Upper lobe of left lung (tissue), 6 donors: Measurements from ENCODE around the gene SCART1. TPM values are rescaled to one million over a fixed set of nuclear protein-coding genes. Genes with fewer than 3 reads are reported as not detected.
"Not testable (repeated sequence)": the region's sequence is repeated elsewhere in the genome, so short reads cannot be mapped to it uniquely, and the experiment has no call there.

Source experiments
- ATAC-seq, 2 donors: fragments of 200-7000 bp; cut with Tn5 transposase; one replicate each; pipeline ENCODE4 v1.9.1; 2022; ENCODE audit warnings: mild to moderate bottlenecking in 2 of 2, moderate library complexity in 2 of 2; ENCODE audit not compliant: low FRiP score in 2 of 2
- DNase-seq, 2 donors: peaks; one replicate each; pipeline ENCODE4 v3.0.0-alpha.2; 2019 to 2020
- H3K27ac ChIP-seq, 4 donors: fragments of 200-600 bp; sonication (generic); one replicate each; pipeline ENCODE4 v1.5.1; 2016 to 2019
- H3K27me3 ChIP-seq, 4 donors: fragments of 200-600 bp; sonication (generic); one replicate each; pipeline ENCODE4 v1.5.1; 2017 to 2019
- H3K36me3 ChIP-seq, 4 donors: fragments of 200-600 bp; sonication (generic); one replicate each; pipeline ENCODE4 v1.5.1; 2016 to 2019
- H3K4me1 ChIP-seq, 4 donors: fragments of 200-600 bp; sonication (generic); one replicate each; pipeline ENCODE4 v1.5.1; 2018 to 2019
- H3K4me3 ChIP-seq, 4 donors: fragments of 200-600 bp; sonication (generic); one replicate each; pipeline ENCODE4 v1.5.1; 2017 to 2019; ENCODE audit warnings: mild to moderate bottlenecking in 2 of 4, moderate library complexity in 1 of 4
- H3K9me3 ChIP-seq, 4 donors: fragments of 200-600 bp; sonication (generic); one replicate each; pipeline ENCODE4 v1.5.1; 2018 to 2019
- CTCF ChIP-seq, 6 experiments: fragments of 450-650 bp in 4 of 6; fragments of 200-600 bp in 2 of 6; sonication (generic) in 2 of 6; IDR thresholded peaks; one replicate each; pipeline ENCODE4 v1.5.1; 2016 to 2019; ENCODE audit warnings: antibody characterized with exemption in 6 of 6
- EP300 ChIP-seq, 4 donors: sonication (generic); formaldehyde crosslinking; IDR thresholded peaks; one replicate each; pipeline ENCODE4 v1.5.1; 2017; ENCODE audit warnings: antibody characterized with exemption in 4 of 4, control low read depth in 2 of 4
- POLR2A ChIP-seq, 4 donors: fragments of 450-650 bp; IDR thresholded peaks; one replicate each; pipeline ENCODE4 v1.5.1; 2016 to 2017; ENCODE audit warnings: antibody characterized with exemption in 4 of 4, mild to moderate bottlenecking in 2 of 4
- POLR2AphosphoS5 ChIP-seq, 2 donors: sonication (generic); formaldehyde crosslinking; IDR thresholded peaks; one replicate each; pipeline ENCODE4 v1.5.1; 2017; ENCODE audit warnings: antibody characterized with exemption in 2 of 2
- WGBS, 2 donors: methylation state at CpG; one replicate each; pipeline ENCODE4 v1.1.5; 2017 to 2018; 5-methylcytosine and 5-hydroxymethylcytosine counted together
- total RNA-seq, 6 donors: library from RNA; depleted of rRNA in 4 of 6; stranded (reverse); fragments of >200 nt in 4 of 6; gene quantifications; one replicate each; pipeline versions ENCODE4 v1.1.0 to v1.2.1, GENCODE V29; 2016 to 2021
- donor health status: DM: no; HTN: no; CAD: no; lungs with moderate emphysema.
- donor health status: DM: no; HTN: yes; CAD: no; lungs with severe emphysema.

The SCART1 gene
- total RNA-seq, 6 donors from 2014 or later, result 1.1 to 31.4 (median 3.4) TPM

- H3K27me3 ChIP-seq, result no peaks in the 10 kb centered on the region
- H3K9me3 ChIP-seq, result no peaks in the 10 kb centered on the region
- no peaks in the 10 kb centered on the region for H3K4me1 ChIP-seq
- 86 to 95% methylated on average over 16 to 25 of the region's 25 CpGs for WGBS, 2 donors
- ATAC-seq, result no peak
- H3K4me3 ChIP-seq, result no peak overlapping the region
- DNase-seq, result peak in 1 of 2 donors; percentile 62
- no peak for TF ChIP-seq EP300 (IDR thresholded peaks at IDR 0.05)
- no peak for TF ChIP-seq POLR2AphosphoS5 (IDR thresholded peaks at IDR 0.05)
- TF ChIP-seq CTCF (IDR thresholded peaks at IDR 0.05), result no peak
- TF ChIP-seq POLR2A (IDR thresholded peaks at IDR 0.05), result no peak
- H3K36me3 ChIP-seq, result no peaks in the 10 kb centered on the region
- no peak overlapping the region for H3K27ac ChIP-seq
Measured at GRCh38 chr10:133439517-133440461, 14.0 kb upstream of the SCART1 start.

GRCh38 chr10:133440633-133441285 is 13.0 kb upstream of the SCART1 start:
- WGBS, 2 donors, result 89 to 96% methylated on average over 6 to 14 of the region's 18 CpGs
- no peaks in the 10 kb centered on the region for H3K27me3 ChIP-seq
- H3K4me1 ChIP-seq, result no peaks in the 10 kb centered on the region
- H3K4me3 ChIP-seq, result no peak overlapping the region
- peaks cover 0 to under 1% (median under 1%) of the 10 kb centered on the region in 4 donors for H3K9me3 ChIP-seq
- H3K36me3 ChIP-seq, result no peaks in the 10 kb centered on the region
- TF ChIP-seq POLR2AphosphoS5 (IDR thresholded peaks at IDR 0.05), result no peak
- no peak for TF ChIP-seq EP300 (IDR thresholded peaks at IDR 0.05)
- TF ChIP-seq POLR2A (IDR thresholded peaks at IDR 0.05), result no peak
- TF ChIP-seq CTCF (IDR thresholded peaks at IDR 0.05), result no peak
- ATAC-seq (no peak), DNase-seq (peak in 1 of 2 donors; percentile 59)
- no peak overlapping the region for H3K27ac ChIP-seq

GRCh38 chr10:133441356-133441755 is 12.4 kb upstream of the SCART1 start:
- 81 to 89% methylated on average over 7 to 20 of the region's 21 CpGs for WGBS, 2 donors
- H3K27ac ChIP-seq, H3K9me3 ChIP-seq, H3K4me1 ChIP-seq, H3K27me3 ChIP-seq, H3K36me3 ChIP-seq, H3K4me3 ChIP-seq, ATAC-seq: not testable (repeated sequence)
- peak in 1 of 2 donors; percentile 36 for DNase-seq

GRCh38 chr10:133441780-133442179 is 12.0 kb upstream of the SCART1 start:
- Histone ChIP-seq H3K36me3 (no peaks in the 10 kb centered on the region), H3K27me3 (peaks cover 0 to 4% (median 0%) of the 10 kb centered on the region in 4 donors), H3K9me3 (peaks cover under 1 to 11% (median 7%) of the 10 kb centered on the region in 4 donors), H3K4me1 (no peaks in the 10 kb centered on the region), H3K27ac (peak overlapping the region in 1 of 4 donors; percentile 11), H3K4me3 (no peak overlapping the region)
- ATAC-seq, result no peak
- TF ChIP-seq EP300 (IDR thresholded peaks at IDR 0.05) (no peak), POLR2A (IDR thresholded peaks at IDR 0.05) (no peak), CTCF (IDR thresholded peaks at IDR 0.05) (no peak), POLR2AphosphoS5 (IDR thresholded peaks at IDR 0.05) (no peak)
- DNase-seq, result peak in 1 of 2 donors; percentile 49
- WGBS, 2 donors, result 40 to 75% methylated on average over 2 to 12 of the region's 12 CpGs
